ENCODE measurements around the gene SIN3A. TPM values are rescaled to one million over a fixed set of nuclear protein-coding genes. Genes with fewer than 3 reads are reported as not detected.
A peak's percentile ranks its signal among the peaks of the same experiment; 100 is the strongest.

Gene SIN3A
- total and polyA plus RNA-seq, 9 of the 15 experiments (the other 6 are each of a cell fraction or from before 2014, with no cell fraction given) = 11.1 to 70.3 (median 25.3) TPM

- 0 out of 2 replicates have a peak, but pooled peaks have one; percentile 31 for TF ChIP-seq JUND (IDR thresholded peaks at IDR 0.05; ENCODE audit: borderline replicate concordance, low read depth, low read length)
- TF ChIP-seq JUND (tag; IDR thresholded peaks at IDR 0.05; ENCODE audit: borderline replicate concordance, low read depth, low read length) = peak; percentile 32; the same call in 1 of the 3 replicates
- TF ChIP-seq RAD21 (CRISPR knock-in tag; conservative IDR thresholded peaks at IDR 0.05 in 1 of 2, IDR thresholded peaks at IDR 0.05 in 1 of 2) = no peak
- TF ChIP-seq ARID4B (CRISPR knock-in tag; IDR thresholded peaks at IDR 0.05) = peak; percentile 90
- TF ChIP-seq HLTF (IDR thresholded peaks at IDR 0.05) = 0 out of 2 replicates have a peak, but pooled peaks have one; percentile 58
- TF ChIP-seq E2F8 (IDR thresholded peaks at IDR 0.05; ENCODE audit: low read depth, partially characterized antibody) = no peak
- TF ChIP-seq ZNF143 (CRISPR knock-in tag; IDR thresholded peaks at IDR 0.05) = peak; percentile 55
- TF ChIP-seq ZNF444 (CRISPR knock-in tag; IDR thresholded peaks at IDR 0.05) = no peak
- no peak; the same call in 1 of the 2 replicates for TF ChIP-seq NR2C1 (IDR thresholded peaks at IDR 0.05)
- TF ChIP-seq NR2C1 (tag; IDR thresholded peaks at IDR 0.05) = peak; percentile 37; the same call in 1 of the 2 replicates
- TF ChIP-seq, protein P1, sequence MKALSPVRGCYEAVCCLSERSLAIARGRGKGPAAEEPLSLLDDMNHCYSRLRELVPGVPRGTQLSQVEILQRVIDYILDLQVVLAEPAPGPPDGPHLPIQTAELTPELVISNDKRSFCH (CRISPR knock-in tag; IDR thresholded peaks at IDR 0.05) = no peak
- TF ChIP-seq, protein P1 (tag; IDR thresholded peaks at IDR 0.05) = peak; percentile 45; the same call in 1 of the 2 replicates
- peak; percentile 81 for TF ChIP-seq SUPT5H (IDR thresholded peaks at IDR 0.05)
- TF ChIP-seq RBFOX2 (IDR thresholded peaks at IDR 0.05; ENCODE audit: low read depth, low read length) = peak; percentile 86
- 0 out of 2 replicates have a peak, but pooled peaks have one; percentile 43 for TF ChIP-seq THAP7 (CRISPR knock-in tag; IDR thresholded peaks at IDR 0.05)
- TF ChIP-seq ZSCAN29 (IDR thresholded peaks at IDR 0.05) = no peak
- TF ChIP-seq PML (IDR thresholded peaks at IDR 0.05; ENCODE audit: low read length) = 0 out of 2 replicates have a peak, but pooled peaks have one; percentile 25
- peak; percentile 63 for TF ChIP-seq CCNT2 (IDR thresholded peaks at IDR 0.05; ENCODE audit: borderline replicate concordance, extremely low read depth, insufficient read length, low read depth, low read length)
- TF ChIP-seq NELFE (IDR thresholded peaks at IDR 0.05; ENCODE audit: insufficient read depth, insufficient read length) = no peak
- TF ChIP-seq POLR2AphosphoS5 (IDR thresholded peaks at IDR 0.05; ENCODE audit: control insufficient read depth, insufficient read depth, low read depth, low read length) = peak; percentile 66
Observed at GRCh38 chr15:75453703-75454470, 2.4 kb upstream of the SIN3A start (continued).

Measured in K562 (cell line).